Natural killer cell (primary cell): Measurements from ENCODE around the gene COL8A2. TPM values are rescaled to one million over a fixed set of nuclear protein-coding genes. Genes with fewer than 3 reads are reported as not detected.
"Not testable (repeated sequence)": the region's sequence is repeated elsewhere in the genome, so short reads cannot be mapped to it uniquely, and the experiment has no call there.

Experiments
- ATAC-seq, 3 donors: fragments of 150-1000 bp in 2 of 3; fragments of 200-7000 bp in 1 of 3; cut with Tn5 transposase; 1 replicate in 1 of 3; 2 replicates in 2 of 3; pipeline ENCODE4 v1.10.0; 2021; ENCODE audit warnings: mild to moderate bottlenecking in 2 of 3, moderate library complexity in 2 of 3
- DNase-seq, 2 donors: peaks; one replicate each; pipeline versions ENCODE4 v3.0.0 to v3.0.0-alpha.2; 2013 to 2021; ENCODE audit warnings: mixed read lengths in 1 of 2
- H3K27ac ChIP-seq: one replicate; pipeline ENCODE4 v1.5.1; 2013; ENCODE audit warnings: mild to moderate bottlenecking, low read length
- H3K27me3 ChIP-seq: one replicate; pipeline ENCODE4 v1.6.1; 2013; ENCODE audit warnings: low read length; ENCODE audit not compliant: control insufficient read depth, insufficient read depth
- H3K36me3 ChIP-seq: one replicate; pipeline ENCODE4 v1.6.1; 2013; ENCODE audit warnings: low read length; ENCODE audit not compliant: control insufficient read depth, insufficient read depth
- H3K4me1 ChIP-seq: one replicate; pipeline ENCODE4 v1.6.1; 2013; ENCODE audit warnings: low read length; ENCODE audit not compliant: control insufficient read depth, insufficient read depth
- H3K4me3 ChIP-seq: one replicate; pipeline ENCODE4 v1.5.1; 2013; ENCODE audit warnings: low read length
- H3K9me3 ChIP-seq: one replicate; pipeline ENCODE4 v1.6.1; 2013; ENCODE audit warnings: low read length; ENCODE audit not compliant: control insufficient read depth, insufficient read depth
- H3K27ac Mint-ChIP-seq, 2 donors: one replicate each; pipeline ENCODE4 v1.8.0; 2022; ENCODE audit warnings: mild to moderate bottlenecking in 2 of 2, mixed read lengths in 2 of 2, moderate library complexity in 1 of 2
- H3K27me3 Mint-ChIP-seq, 2 donors: one replicate each; pipeline ENCODE4 v1.8.0; 2022; ENCODE audit warnings: low read depth in 2 of 2, mixed read lengths in 2 of 2
- H3K36me3 Mint-ChIP-seq: one replicate; pipeline ENCODE4 v1.8.0; 2022; ENCODE audit warnings: mixed read lengths
- H3K4me1 Mint-ChIP-seq, 2 donors: one replicate each; pipeline ENCODE4 v1.8.0; 2022; ENCODE audit warnings: mixed read lengths in 2 of 2
- H3K4me3 Mint-ChIP-seq: one replicate; pipeline ENCODE4 v1.8.0; 2022; ENCODE audit warnings: mild to moderate bottlenecking, moderate library complexity, mixed read lengths
- H3K9me3 Mint-ChIP-seq, 2 donors: one replicate each; pipeline ENCODE4 v1.8.0; 2022; ENCODE audit warnings: mixed read lengths in 2 of 2
- CTCF ChIP-seq: fragments of 200-600 bp; IDR thresholded peaks from one replicate; pipeline ENCODE4 v1.8.0; 2022; ENCODE audit warnings: antibody characterized with exemption
- WGBS: methylation state at CpG from one replicate; pipeline ENCODE4 v1.1.7; 2013; ENCODE audit warnings: missing lambda C conversion rate; ENCODE audit not compliant: insufficient coverage; 5-methylcytosine and 5-hydroxymethylcytosine counted together
- intact Hi-C: fragments of 100-400 bp; cut with micrococcal nuclease; formaldehyde crosslinking; loops from one replicate; pipeline ENCODE4 v1.14.2; 2022
- total RNA-seq, 4 donors: library from RNA; stranded (reverse); fragments of 120-200 nt in 1 of 4; gene quantifications; one replicate each; pipeline versions ENCODE4 v1.2.3 to v1.2.4, GENCODE V29; 2013 to 2022

COL8A2 gene
- total RNA-seq, 3 donors from 2014 or later (not counting 1 experiment from before 2014, with no cell fraction given), result 0.09 to 0.20 (median 0.14) TPM

- Histone ChIP-seq H3K36me3 (peaks cover 1% of the 10 kb centered on the region), H3K27ac (peak overlapping the region; percentile 84), H3K9me3 (no peaks in the 10 kb centered on the region), H3K4me3 (no peak overlapping the region), H3K4me1 (peaks cover 74% of the 10 kb centered on the region), H3K27me3 (no peaks in the 10 kb centered on the region)
- H3K4me1 Mint-ChIP-seq, result peaks cover 62 to 78% of the 10 kb centered on the region in 2 donors
- no peaks in the 10 kb centered on the region for H3K27me3 Mint-ChIP-seq
- no peaks in the 10 kb centered on the region for H3K36me3 Mint-ChIP-seq
- peak overlapping the region; percentile 88 to 99 for H3K27ac Mint-ChIP-seq
- H3K4me3 Mint-ChIP-seq, result peak overlapping the region; percentile 82
- ATAC-seq (no peak), DNase-seq (peak in 1 of 2 donors; percentile 35)
- no peak for TF ChIP-seq CTCF
- 79% methylated on average over 10 of the region's 10 CpGs for WGBS
- H3K9me3 Mint-ChIP-seq, result no peaks in the 10 kb centered on the region
- intact Hi-C loops, result no loop called here
Measured at GRCh38 chr1:36159614-36160387, 34.8 kb upstream of the COL8A2 start.

- intact Hi-C loops, DNase-seq, H3K9me3 Mint-ChIP-seq, H3K36me3 Mint-ChIP-seq, H3K27me3 ChIP-seq, H3K36me3 ChIP-seq, H3K27me3 Mint-ChIP-seq, H3K4me3 ChIP-seq, H3K9me3 ChIP-seq, ATAC-seq: not testable (repeated sequence)
- peak overlapping the region; percentile 67 for H3K27ac ChIP-seq
- WGBS, result 94% methylated on average over 7 of the region's 10 CpGs
- H3K27ac Mint-ChIP-seq, result peak overlapping the region; percentile 89 to 99
- peaks cover 74% of the 10 kb centered on the region for H3K4me1 ChIP-seq
- H3K4me1 Mint-ChIP-seq, result peaks cover 63 to 76% of the 10 kb centered on the region in 2 donors
- H3K4me3 Mint-ChIP-seq, result peak overlapping the region; percentile 87
Measured at GRCh38 chr1:36158827-36159252, 33.8 kb upstream of the COL8A2 start.

GRCh38 chr1:36157973-36158826 is 33.2 kb upstream of the COL8A2 start:
- peaks cover 67 to 81% of the 10 kb centered on the region in 2 donors for H3K4me1 Mint-ChIP-seq
- H3K27me3 Mint-ChIP-seq, result no peaks in the 10 kb centered on the region
- intact Hi-C loops, result loop anchor here (1.0 kb wide), 1 partner anchor 9 kb away; the partner anchor contains the start of gene TRAPPC3
- H3K4me3 Mint-ChIP-seq, result peak overlapping the region; percentile 87
- peak overlapping the region; percentile 66 for H3K4me3 ChIP-seq
- DNase-seq, result peak in 1 of 2 donors; percentile 32
- H3K9me3 ChIP-seq, result no peaks in the 10 kb centered on the region
- H3K27ac Mint-ChIP-seq, result peak overlapping the region; percentile 89 to 99
- no peak for TF ChIP-seq CTCF
- no peaks in the 10 kb centered on the region for H3K9me3 Mint-ChIP-seq
- H3K4me1 ChIP-seq, result peaks cover 74% of the 10 kb centered on the region
- 50% methylated on average over 9 of the region's 9 CpGs for WGBS
- no peaks in the 10 kb centered on the region for H3K27me3 ChIP-seq
- H3K36me3 ChIP-seq, result no peaks in the 10 kb centered on the region
- H3K36me3 Mint-ChIP-seq, result no peaks in the 10 kb centered on the region
- ATAC-seq, result no peak
- peak overlapping the region; percentile 67 for H3K27ac ChIP-seq
